Measurements from ENCODE around the gene WDFY4. TPM values are rescaled to one million over a fixed set of nuclear protein-coding genes. Genes with fewer than 3 reads are reported as not detected.

WDFY4 gene
- total and polyA plus RNA-seq, 8 donors, result 0.15 to 8.0 (median 2.7) TPM

DNA sequence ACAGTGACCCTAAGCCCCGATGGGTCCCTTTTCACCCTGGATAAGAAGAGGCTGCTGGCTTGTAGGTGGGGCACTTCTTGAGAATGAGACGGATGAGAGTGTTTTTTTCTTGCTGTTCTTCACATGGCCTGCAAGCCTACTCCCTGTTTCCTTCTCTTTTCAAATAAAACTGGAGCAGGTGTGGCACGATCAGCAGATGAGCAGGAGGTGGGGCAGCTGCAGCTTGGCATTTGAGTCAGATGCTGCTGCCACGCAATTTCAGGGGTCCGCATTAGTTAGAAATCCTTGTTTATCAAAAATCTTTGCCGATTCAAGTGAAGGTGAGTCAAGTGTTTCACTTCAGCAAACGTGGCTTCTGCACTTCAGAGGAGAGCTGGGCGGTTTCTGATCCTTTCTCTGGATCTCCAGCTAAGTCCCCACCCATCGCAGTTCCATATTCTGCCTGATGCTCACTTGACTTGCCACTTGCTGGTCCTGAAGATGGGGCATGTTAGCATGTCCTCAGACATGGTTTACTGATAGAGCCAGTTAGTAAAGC is 20.8 kb downstream of the WDFY4 start:
- WGBS, 5 donors, result 62 to 81% (median 66%) methylated on average over 9 of the region's 9 CpGs
- TF ChIP-seq POLR2AphosphoS5 (IDR thresholded peaks at IDR 0.05), result no peak
- Histone ChIP-seq H3K4me3 (no peak overlapping the region), H3K9me3 (no peaks in the 10 kb centered on the region), H3K27ac (no peak overlapping the region), H3K36me3 (no peaks in the 10 kb centered on the region), H3K27me3 (peaks cover 0 to 8% (median 0%) of the 10 kb centered on the region in 3 donors), H3K4me1 (peaks cover 0 to 14% (median 3%) of the 10 kb centered on the region in 4 donors)
- intact Hi-C loops (cut with DNase I; ENCODE audit: low total_unique reads), result no loop called here
- DNase-seq, result no peak

DNA sequence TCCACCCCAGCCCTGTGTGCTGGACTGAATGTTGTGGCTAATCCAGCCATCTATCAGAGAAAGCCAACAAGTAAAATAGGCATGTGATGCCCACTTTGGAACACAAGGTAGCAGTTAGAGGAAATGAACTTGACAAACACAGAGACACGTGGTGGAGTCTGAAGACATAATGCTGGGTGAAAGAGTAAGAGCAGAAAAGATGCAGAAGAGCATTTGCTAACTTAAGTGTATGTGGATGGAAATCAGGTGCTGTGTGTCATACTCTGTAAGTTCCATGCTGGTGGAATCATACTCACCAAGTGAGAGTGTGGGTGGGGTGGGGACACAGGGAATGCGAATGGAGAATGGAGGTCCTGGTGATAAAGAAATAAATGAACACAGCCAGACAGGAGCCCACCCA is 22.8 kb downstream of the WDFY4 start:
- no peaks in the 10 kb centered on the region for H3K36me3 ChIP-seq

DNA sequence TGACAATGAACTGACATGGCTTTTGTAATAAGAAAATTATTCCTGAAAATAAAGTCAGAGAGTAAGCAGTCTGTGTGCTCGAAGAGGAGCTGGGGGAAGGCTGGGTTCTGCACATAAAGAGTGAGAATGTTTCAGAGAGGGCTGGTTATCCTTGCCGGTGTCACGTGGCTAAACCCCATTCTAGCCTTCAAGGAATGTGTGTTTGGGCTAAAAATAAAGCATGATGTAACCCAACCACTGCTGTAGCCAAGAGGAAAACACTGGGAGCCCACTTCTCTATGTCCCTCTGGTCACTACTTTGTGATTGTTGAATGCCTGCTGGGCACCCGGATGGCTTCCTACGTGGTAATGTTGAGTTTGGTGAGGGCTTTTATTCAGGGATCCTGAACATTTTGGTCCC is 23.5 kb downstream of the WDFY4 start:
- Histone ChIP-seq H3K27ac (no peak overlapping the region), H3K36me3 (no peaks in the 10 kb centered on the region), H3K9me3 (no peaks in the 10 kb centered on the region), H3K4me3 (no peak overlapping the region), H3K27me3 (peaks cover 0 to 8% (median 0%) of the 10 kb centered on the region in 3 donors), H3K4me1 (peaks cover 0 to 11% (median 3%) of the 10 kb centered on the region in 4 donors)
- WGBS, 5 donors, result 43 to 58% (median 51%) methylated on average over 5 of the region's 5 CpGs
- intact Hi-C loops (cut with DNase I; ENCODE audit: low total_unique reads), result no loop called here
- no peak for TF ChIP-seq POLR2AphosphoS5 (IDR thresholded peaks at IDR 0.05)
- TF ChIP-seq, protein P1, sequence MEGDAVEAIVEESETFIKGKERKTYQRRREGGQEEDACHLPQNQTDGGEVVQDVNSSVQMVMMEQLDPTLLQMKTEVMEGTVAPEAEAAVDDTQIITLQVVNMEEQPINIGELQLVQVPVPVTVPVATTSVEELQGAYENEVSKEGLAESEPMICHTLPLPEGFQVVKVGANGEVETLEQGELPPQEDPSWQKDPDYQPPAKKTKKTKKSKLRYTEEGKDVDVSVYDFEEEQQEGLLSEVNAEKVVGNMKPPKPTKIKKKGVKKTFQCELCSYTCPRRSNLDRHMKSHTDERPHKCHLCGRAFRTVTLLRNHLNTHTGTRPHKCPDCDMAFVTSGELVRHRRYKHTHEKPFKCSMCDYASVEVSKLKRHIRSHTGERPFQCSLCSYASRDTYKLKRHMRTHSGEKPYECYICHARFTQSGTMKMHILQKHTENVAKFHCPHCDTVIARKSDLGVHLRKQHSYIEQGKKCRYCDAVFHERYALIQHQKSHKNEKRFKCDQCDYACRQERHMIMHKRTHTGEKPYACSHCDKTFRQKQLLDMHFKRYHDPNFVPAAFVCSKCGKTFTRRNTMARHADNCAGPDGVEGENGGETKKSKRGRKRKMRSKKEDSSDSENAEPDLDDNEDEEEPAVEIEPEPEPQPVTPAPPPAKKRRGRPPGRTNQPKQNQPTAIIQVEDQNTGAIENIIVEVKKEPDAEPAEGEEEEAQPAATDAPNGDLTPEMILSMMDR (IDR thresholded peaks at IDR 0.05), result no peak
- TF ChIP-seq POLR2A (IDR thresholded peaks at IDR 0.05), result no peak
- TF ChIP-seq EP300 (IDR thresholded peaks at IDR 0.05), result no peak
- DNase-seq, result peak in 1 of 2 donors; percentile 68

More for the DNA sequence above, 22.8 kb downstream of the WDFY4 start:
- TF ChIP-seq EP300 (IDR thresholded peaks at IDR 0.05), result no peak
- TF ChIP-seq, protein P1 (IDR thresholded peaks at IDR 0.05), result no peak
- TF ChIP-seq POLR2A (IDR thresholded peaks at IDR 0.05), result no peak
- no peak for TF ChIP-seq POLR2AphosphoS5 (IDR thresholded peaks at IDR 0.05)
- Histone ChIP-seq H3K4me3 (no peak overlapping the region), H3K27me3 (peaks cover 0 to 8% (median 0%) of the 10 kb centered on the region in 3 donors), H3K27ac (no peak overlapping the region), H3K9me3 (no peaks in the 10 kb centered on the region), H3K4me1 (peaks cover 0 to 14% (median 3%) of the 10 kb centered on the region in 4 donors)
- intact Hi-C loops (cut with DNase I; ENCODE audit: low total_unique reads), result no loop called here
- DNase-seq, result no peak
- WGBS, 5 donors, result 13 to 57% (median 56%) methylated on average over 2 of the region's 2 CpGs

DNA sequence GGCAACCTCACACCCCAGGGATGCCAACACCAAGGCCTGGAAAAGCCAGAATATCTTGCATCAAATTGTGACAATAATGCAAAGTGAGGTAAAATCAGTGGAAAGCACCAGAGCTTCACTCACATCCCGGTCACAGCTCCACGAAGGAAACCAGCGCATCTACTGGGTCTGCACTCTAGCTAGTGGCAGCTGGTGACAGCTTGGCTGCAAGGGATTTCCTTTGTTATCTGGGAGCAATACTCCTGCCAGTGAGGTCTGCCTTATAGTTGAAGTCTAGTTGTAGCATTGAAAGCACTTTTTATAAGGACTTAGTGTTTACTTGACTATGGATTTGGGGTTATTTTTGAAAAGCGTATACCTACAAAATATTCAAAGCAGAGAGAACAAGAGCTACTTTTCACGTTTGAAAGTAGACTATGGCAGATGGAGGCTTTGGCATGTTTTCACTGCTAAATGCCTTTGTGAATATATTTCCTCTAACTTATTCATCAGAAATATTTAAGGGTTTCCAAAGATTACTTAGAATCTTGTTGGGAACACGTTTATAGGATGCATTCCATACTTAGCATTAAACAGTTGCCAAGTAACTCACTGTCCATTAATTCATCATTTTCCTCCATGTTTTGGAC is 26.1 kb downstream of the WDFY4 start:
- intact Hi-C loops (cut with DNase I; ENCODE audit: low total_unique reads), result no loop called here
- H3K4me1 ChIP-seq, result no peaks in the 10 kb centered on the region
- no peak for DNase-seq
- no peak overlapping the region for H3K27ac ChIP-seq
- TF ChIP-seq, protein P1 (IDR thresholded peaks at IDR 0.05), result no peak
- no peak for TF ChIP-seq POLR2AphosphoS5 (IDR thresholded peaks at IDR 0.05)
- TF ChIP-seq EP300 (IDR thresholded peaks at IDR 0.05), result no peak
- TF ChIP-seq POLR2A (IDR thresholded peaks at IDR 0.05), result no peak
- peaks cover 0 to 13% (median 5%) of the 10 kb centered on the region in 4 donors for H3K9me3 ChIP-seq
- no peaks in the 10 kb centered on the region for H3K27me3 ChIP-seq
- 70 to 79% (median 75%) methylated on average over 6 of the region's 6 CpGs for WGBS, 5 donors
- H3K4me3 ChIP-seq, result no peak overlapping the region
- H3K36me3 ChIP-seq, result no peaks in the 10 kb centered on the region

DNA sequence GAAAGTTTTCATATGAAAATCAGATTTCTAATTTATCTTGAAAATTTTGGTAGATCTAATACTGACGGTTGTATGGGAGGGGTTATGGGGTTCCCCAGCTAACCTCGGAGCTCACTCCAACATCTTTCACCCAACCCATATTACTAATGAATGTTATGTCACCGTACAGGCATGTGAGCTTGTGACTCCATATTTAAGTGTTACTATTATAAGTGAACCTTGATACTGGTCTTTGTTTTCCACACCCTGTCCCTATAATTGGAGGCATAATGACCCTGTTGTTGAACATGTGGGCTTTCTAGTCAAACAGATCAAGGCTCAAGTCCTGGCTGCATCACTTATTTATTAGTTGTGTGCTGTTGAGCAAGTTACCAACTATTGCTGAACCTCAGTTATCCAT is 27.2 kb downstream of the WDFY4 start:
- Histone ChIP-seq H3K27ac (no peak overlapping the region), H3K9me3 (peaks cover 0 to 13% (median 5%) of the 10 kb centered on the region in 4 donors), H3K27me3 (no peaks in the 10 kb centered on the region), H3K4me3 (no peak overlapping the region), H3K4me1 (no peaks in the 10 kb centered on the region), H3K36me3 (no peaks in the 10 kb centered on the region)
- TF ChIP-seq EP300 (IDR thresholded peaks at IDR 0.05), result no peak
- no peak for TF ChIP-seq POLR2AphosphoS5 (IDR thresholded peaks at IDR 0.05)
- TF ChIP-seq, protein P1 (IDR thresholded peaks at IDR 0.05), result no peak
- no peak for TF ChIP-seq POLR2A (IDR thresholded peaks at IDR 0.05)
- no peak for DNase-seq
- WGBS, 5 donors, result 78 to 94% (median 83%) methylated on average over 3 of the region's 3 CpGs
- intact Hi-C loops (cut with DNase I; ENCODE audit: low total_unique reads), result no loop called here
